Measurements from ENCODE around the gene BEGAIN.

Gene BEGAIN

DNA sequence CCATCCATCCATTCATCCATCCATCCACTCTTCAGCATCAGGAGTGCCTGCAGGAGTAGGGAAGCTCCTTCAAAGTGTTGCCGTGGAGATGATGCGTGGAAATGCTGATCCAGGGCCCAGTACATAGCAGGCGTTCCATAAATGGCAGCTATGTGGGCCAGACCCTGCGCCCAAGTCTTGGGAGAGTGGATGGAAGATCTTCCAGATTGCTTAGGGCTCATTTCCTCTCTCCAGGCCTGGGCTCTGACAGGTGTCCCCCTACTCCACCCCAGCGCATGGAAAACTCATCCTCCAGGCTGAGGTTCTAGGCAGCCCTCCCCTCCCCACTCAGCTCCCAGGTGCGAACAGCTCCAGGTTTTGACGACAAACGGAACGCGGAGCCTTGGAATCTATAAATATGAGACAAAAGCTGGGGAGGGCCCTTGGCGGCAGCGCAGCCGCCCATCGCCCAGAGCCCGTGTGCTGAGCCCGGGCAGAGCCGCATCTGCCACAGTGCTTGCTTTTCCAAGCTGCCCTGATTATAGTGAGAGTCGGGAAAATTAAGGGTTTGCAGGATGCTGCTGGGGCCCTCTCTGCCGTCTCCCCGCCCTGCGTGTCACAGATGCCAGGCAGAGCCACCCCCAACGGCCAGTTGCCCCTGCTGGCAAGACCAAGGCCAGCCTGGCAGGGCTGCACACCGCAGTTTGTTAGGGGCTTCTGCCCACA is 1.6 kb downstream of the BEGAIN start:
- H3K36me3 ChIP-seq (ENCODE audit: insufficient read depth, low read length), result no peaks in the 10 kb centered on the region
- no peaks in the 10 kb centered on the region for H3K79me2 ChIP-seq (ENCODE audit: insufficient read depth, low read length)
- no peak for TF ChIP-seq EZH2 (IDR thresholded peaks at IDR 0.05; ENCODE audit: borderline replicate concordance, low read length)
- TF ChIP-seq, protein P1, sequence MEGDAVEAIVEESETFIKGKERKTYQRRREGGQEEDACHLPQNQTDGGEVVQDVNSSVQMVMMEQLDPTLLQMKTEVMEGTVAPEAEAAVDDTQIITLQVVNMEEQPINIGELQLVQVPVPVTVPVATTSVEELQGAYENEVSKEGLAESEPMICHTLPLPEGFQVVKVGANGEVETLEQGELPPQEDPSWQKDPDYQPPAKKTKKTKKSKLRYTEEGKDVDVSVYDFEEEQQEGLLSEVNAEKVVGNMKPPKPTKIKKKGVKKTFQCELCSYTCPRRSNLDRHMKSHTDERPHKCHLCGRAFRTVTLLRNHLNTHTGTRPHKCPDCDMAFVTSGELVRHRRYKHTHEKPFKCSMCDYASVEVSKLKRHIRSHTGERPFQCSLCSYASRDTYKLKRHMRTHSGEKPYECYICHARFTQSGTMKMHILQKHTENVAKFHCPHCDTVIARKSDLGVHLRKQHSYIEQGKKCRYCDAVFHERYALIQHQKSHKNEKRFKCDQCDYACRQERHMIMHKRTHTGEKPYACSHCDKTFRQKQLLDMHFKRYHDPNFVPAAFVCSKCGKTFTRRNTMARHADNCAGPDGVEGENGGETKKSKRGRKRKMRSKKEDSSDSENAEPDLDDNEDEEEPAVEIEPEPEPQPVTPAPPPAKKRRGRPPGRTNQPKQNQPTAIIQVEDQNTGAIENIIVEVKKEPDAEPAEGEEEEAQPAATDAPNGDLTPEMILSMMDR (IDR thresholded peaks at IDR 0.05; ENCODE audit: low read length), result no peak
- H4K20me1 ChIP-seq (ENCODE audit: insufficient read depth, low read length), result no peaks in the 10 kb centered on the region
- H3F3A ChIP-seq (ENCODE audit: insufficient read depth, low read length), result no peaks in the 10 kb centered on the region
- no peak overlapping the region for H3K27ac ChIP-seq (ENCODE audit: low read depth, low read length, poor library complexity, severe bottlenecking)
- no peak overlapping the region for H3K4me2 ChIP-seq (ENCODE audit: low read length)
- H3K4me1 ChIP-seq (ENCODE audit: insufficient read depth, low read length, severe bottlenecking), result no peaks in the 10 kb centered on the region
- H2AFZ ChIP-seq (ENCODE audit: low read length), result no peak overlapping the region
- no peaks in the 10 kb centered on the region; the same call in 1 of the 2 replicates for H3K27me3 ChIP-seq (ENCODE audit: insufficient read depth, low read length)
- H3K9me3 ChIP-seq (ENCODE audit: low read length), result no peaks in the 10 kb centered on the region
- H3K9me2 ChIP-seq (ENCODE audit: low read depth, low read length), result no peaks in the 10 kb centered on the region
- no peak overlapping the region for H3K4me3 ChIP-seq (ENCODE audit: low read depth, low read length, poor library complexity, severe bottlenecking)
- H3K9ac ChIP-seq (ENCODE audit: low read length), result no peak overlapping the region

GRCh38 chr14:100584056-100585031 is 2.9 kb downstream of the BEGAIN start:
- H3K27me3 ChIP-seq (ENCODE audit: insufficient read depth, low read length), result no peaks in the 10 kb centered on the region; the same call in 1 of the 2 replicates
- no peaks in the 10 kb centered on the region for H3F3A ChIP-seq (ENCODE audit: insufficient read depth, low read length)
- H3K9ac ChIP-seq (ENCODE audit: low read length), result no peak overlapping the region
- no peaks in the 10 kb centered on the region for H3K4me1 ChIP-seq (ENCODE audit: insufficient read depth, low read length, severe bottlenecking)
- no peaks in the 10 kb centered on the region for H4K20me1 ChIP-seq (ENCODE audit: insufficient read depth, low read length)
- no peak overlapping the region for H2AFZ ChIP-seq (ENCODE audit: low read length)
- TF ChIP-seq EZH2 (IDR thresholded peaks at IDR 0.05; ENCODE audit: borderline replicate concordance, low read length), result no peak
- TF ChIP-seq, protein P1 (IDR thresholded peaks at IDR 0.05; ENCODE audit: low read length), result no peak
- H3K36me3 ChIP-seq (ENCODE audit: insufficient read depth, low read length), result no peaks in the 10 kb centered on the region
- no peak overlapping the region for H3K27ac ChIP-seq (ENCODE audit: low read depth, low read length, poor library complexity, severe bottlenecking)
- H3K4me2 ChIP-seq (ENCODE audit: low read length), result no peak overlapping the region
- no peaks in the 10 kb centered on the region for H3K9me3 ChIP-seq (ENCODE audit: low read length)
- no peaks in the 10 kb centered on the region for H3K9me2 ChIP-seq (ENCODE audit: low read depth, low read length)
- no peaks in the 10 kb centered on the region for H3K79me2 ChIP-seq (ENCODE audit: insufficient read depth, low read length)
- H3K4me3 ChIP-seq (ENCODE audit: low read depth, low read length, poor library complexity, severe bottlenecking), result no peak overlapping the region

GRCh38 chr14:100583245-100583644 is 4.0 kb downstream of the BEGAIN start:
- Histone ChIP-seq H3K27ac (ENCODE audit: low read depth, low read length, poor library complexity, severe bottlenecking) (no peak overlapping the region), H3K9me2 (ENCODE audit: low read depth, low read length) (no peaks in the 10 kb centered on the region), H3K9me3 (ENCODE audit: low read length) (no peaks in the 10 kb centered on the region), H3K27me3 (ENCODE audit: insufficient read depth, low read length) (no peaks in the 10 kb centered on the region; the same call in 1 of the 2 replicates), H3K4me1 (ENCODE audit: insufficient read depth, low read length, severe bottlenecking) (no peaks in the 10 kb centered on the region), H3K9ac (ENCODE audit: low read length) (no peak overlapping the region), H3K36me3 (ENCODE audit: insufficient read depth, low read length) (no peaks in the 10 kb centered on the region), H2AFZ (ENCODE audit: low read length) (no peak overlapping the region), H3K79me2 (ENCODE audit: insufficient read depth, low read length) (no peaks in the 10 kb centered on the region), H3F3A (ENCODE audit: insufficient read depth, low read length) (no peaks in the 10 kb centered on the region), H3K4me2 (ENCODE audit: low read length) (no peak overlapping the region), H3K4me3 (ENCODE audit: low read depth, low read length, poor library complexity, severe bottlenecking) (no peak overlapping the region), H4K20me1 (ENCODE audit: insufficient read depth, low read length) (no peaks in the 10 kb centered on the region)
- TF ChIP-seq EZH2 (IDR thresholded peaks at IDR 0.05; ENCODE audit: borderline replicate concordance, low read length), result no peak
- TF ChIP-seq, protein P1 (IDR thresholded peaks at IDR 0.05; ENCODE audit: low read length), result no peak

All from OCI-LY1 (cell line).